Measurements from ENCODE around the gene PCSK2.

DNA sequence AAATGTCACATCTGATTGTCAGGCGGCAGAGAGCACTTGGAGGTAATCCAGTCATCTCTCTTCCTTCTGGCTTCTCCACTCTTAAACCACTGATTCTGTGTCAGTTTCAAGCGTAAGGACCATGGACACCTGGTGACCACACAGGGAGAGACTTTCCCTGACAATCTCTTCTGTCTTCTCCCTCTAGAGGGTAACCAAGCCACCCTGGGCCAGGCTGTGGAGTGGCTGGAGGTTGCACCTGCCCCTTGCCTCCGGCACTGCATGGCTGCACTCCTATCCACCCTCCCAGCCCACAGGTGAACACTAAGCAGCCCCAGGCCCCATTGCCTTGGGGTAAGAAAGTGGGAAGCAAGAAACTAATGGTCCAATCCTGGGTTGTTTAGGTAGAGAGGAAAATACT lies 225.6 kb downstream of the PCSK2 start:
- TF ChIP-seq POLR2A (IDR thresholded peaks at IDR 0.05; ENCODE audit: low read length) (no peak), GATA1 (IDR thresholded peaks at IDR 0.05; ENCODE audit: low read depth, low read length) (no peak)

All from erythroblast (primary cell).